Loucy (cell line): ENCODE measurements around the gene KLK15.

Experiments
- EZH2phosphoT487 ChIP-seq: fragments of 200-600 bp; IDR thresholded peaks from 2 replicates; pipeline ENCODE4 v1.6.1; 2018; ENCODE audit warnings: antibody characterized with exemption, mild to moderate bottlenecking, moderate library complexity, borderline replicate concordance
- TF ChIP-seq, protein P1 (sequence below): fragments of 200-600 bp; sonication (generic); conservative IDR thresholded peaks from 2 replicates; pipeline ENCODE4 v1.5.1; 2014; ENCODE audit warnings: mild to moderate bottlenecking, antibody characterized with exemption, low read length

- TF ChIP-seq, protein P1, sequence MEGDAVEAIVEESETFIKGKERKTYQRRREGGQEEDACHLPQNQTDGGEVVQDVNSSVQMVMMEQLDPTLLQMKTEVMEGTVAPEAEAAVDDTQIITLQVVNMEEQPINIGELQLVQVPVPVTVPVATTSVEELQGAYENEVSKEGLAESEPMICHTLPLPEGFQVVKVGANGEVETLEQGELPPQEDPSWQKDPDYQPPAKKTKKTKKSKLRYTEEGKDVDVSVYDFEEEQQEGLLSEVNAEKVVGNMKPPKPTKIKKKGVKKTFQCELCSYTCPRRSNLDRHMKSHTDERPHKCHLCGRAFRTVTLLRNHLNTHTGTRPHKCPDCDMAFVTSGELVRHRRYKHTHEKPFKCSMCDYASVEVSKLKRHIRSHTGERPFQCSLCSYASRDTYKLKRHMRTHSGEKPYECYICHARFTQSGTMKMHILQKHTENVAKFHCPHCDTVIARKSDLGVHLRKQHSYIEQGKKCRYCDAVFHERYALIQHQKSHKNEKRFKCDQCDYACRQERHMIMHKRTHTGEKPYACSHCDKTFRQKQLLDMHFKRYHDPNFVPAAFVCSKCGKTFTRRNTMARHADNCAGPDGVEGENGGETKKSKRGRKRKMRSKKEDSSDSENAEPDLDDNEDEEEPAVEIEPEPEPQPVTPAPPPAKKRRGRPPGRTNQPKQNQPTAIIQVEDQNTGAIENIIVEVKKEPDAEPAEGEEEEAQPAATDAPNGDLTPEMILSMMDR = no peak
- no peak for TF ChIP-seq EZH2phosphoT487
These were observed 37.7 kb downstream of the KLK15 start for GRCh38 chr19:50795664-50796073.
